Panc1 (cell line): Measurements from ENCODE around the gene SLC9B1. TPM values are rescaled to one million over a fixed set of nuclear protein-coding genes. Genes with fewer than 3 reads are reported as not detected.

Experiments
- ATAC-seq: fragments of 200-7000 bp; cut with Tn5 transposase; 2 replicates; pipeline ENCODE4 v1.9.1; 2020; ENCODE audit warnings: mild to moderate bottlenecking, moderate library complexity
- Bru-seq: library from RNA; stranded (reverse); fragments of 400-500 nt; gene quantifications from one replicate; lab custom pipeline; 2021; lab: Mats Ljungman, UMichigan
- BruChase-seq, 2 experiments: library from RNA; stranded (reverse); fragments of 400-500 nt; gene quantifications; one replicate each; lab custom pipeline; 2021; lab: Mats Ljungman, UMichigan
- BruUV-seq: library from RNA; stranded (reverse); fragments of 400-500 nt; replicated peaks from 2 replicates; lab custom pipeline; 2021; lab: Mats Ljungman, UMichigan
- CTCF ChIA-PET: fragments of 300-600 bp; sonication (Branson Sonifier 250); formaldehyde crosslinking; loops from one replicate; lab custom pipeline; 2022; ENCODE audit warnings: antibody characterized with exemption; lab: Charles Lee
- POLR2A ChIA-PET: fragments of 300-600 bp; sonication (Branson Sonifier 250); formaldehyde crosslinking; loops from one replicate; lab custom pipeline; 2022; ENCODE audit warnings: antibody characterized with exemption; lab: Charles Lee
- DNase-seq: peaks from one replicate; pipeline ENCODE4 v3.0.0-alpha.2; 2010; ENCODE audit warnings: low read depth, low spot score
- H3K27ac ChIP-seq: 2 replicates; pipeline ENCODE4 v1.5.1; 2011; ENCODE audit warnings: mild to moderate bottlenecking, low read length, inconsistent platforms
- H3K27me3 ChIP-seq: fragments of 200-500 bp; sonication (Bioruptor generic); 2 replicates; pipeline ENCODE4 v1.6.0; 2014; ENCODE audit warnings: low read length, inconsistent platforms; ENCODE audit not compliant: control insufficient read depth, insufficient read depth
- H3K36me3 ChIP-seq: fragments of 200-500 bp; sonication (Bioruptor generic); 2 replicates; pipeline ENCODE4 v1.5.1; 2014; ENCODE audit warnings: inconsistent platforms, mild to moderate bottlenecking, low read length, moderate library complexity; ENCODE audit not compliant: control insufficient read depth, insufficient read depth
- H3K4me1 ChIP-seq: 2 replicates; pipeline ENCODE4 v1.5.1; 2011; ENCODE audit warnings: inconsistent platforms, mild to moderate bottlenecking, low read length, moderate library complexity; ENCODE audit not compliant: control insufficient read depth, insufficient read depth
- H3K4me3 ChIP-seq, 2 experiments: 2 replicates each; pipeline ENCODE4 v1.5.1; 2011 to 2012; ENCODE audit warnings: low read depth in 2 of 2, low read length in 2 of 2, mild to moderate bottlenecking in 2 of 2, inconsistent platforms in 1 of 2, moderate library complexity in 1 of 2
- H3K9me3 ChIP-seq: fragments of 200-500 bp; sonication (Bioruptor generic); 2 replicates; pipeline ENCODE4 v1.5.1; 2014; ENCODE audit warnings: low read depth, mild to moderate bottlenecking, inconsistent platforms, low read length, moderate library complexity; ENCODE audit not compliant: control insufficient read depth, insufficient read depth
- POLR2AphosphoS5 ChIP-seq: IDR thresholded peaks from 2 replicates; pipeline ENCODE4 v1.6.1; 2012; ENCODE audit warnings: mild to moderate bottlenecking, low read depth, low read length, moderate library complexity
- REST ChIP-seq, 2 experiments: IDR thresholded peaks; 2 replicates each; pipeline ENCODE4 v1.6.1; 2011 to 2012; ENCODE audit warnings: low read depth in 2 of 2, control low read depth in 1 of 2, low read length in 1 of 2, mild to moderate bottlenecking in 1 of 2, moderate library complexity in 1 of 2; ENCODE audit not compliant: insufficient read depth in 1 of 2
- SIN3A ChIP-seq: IDR thresholded peaks from 2 replicates; pipeline ENCODE4 v1.6.1; 2012; ENCODE audit warnings: low read depth, mild to moderate bottlenecking, low read length, moderate library complexity, borderline replicate concordance; ENCODE audit not compliant: insufficient read depth
- in situ Hi-C: cut with HindIII; loops from 2 replicates; pipeline ENCODE4 v1.10.0; 2016; ENCODE audit warnings: low sequenced_read_pairs, low pct_unique_long_range_greater_than_20kb
- intact Hi-C: fragments of 100-400 bp; cut with micrococcal nuclease; formaldehyde crosslinking; loops from one replicate; pipeline ENCODE4 v1.10.0; 2022; ENCODE audit not compliant: unreplicated experiment
- long read RNA-seq: library from polyadenylated mRNA; unstranded; transcript quantifications from one replicate; pipeline ENCODE4 v2.0.0, GENCODE V29; 2021; ENCODE audit not compliant: unreplicated experiment
- polyA plus RNA-seq: library from polyadenylated mRNA; unstranded; fragments of >200 nt; gene quantifications from one replicate; pipeline ENCODE4 v1.2.1, GENCODE V29; 2012; ENCODE audit warnings: missing spikeins; ENCODE audit not compliant: insufficient read length
- total RNA-seq: library from RNA; stranded (reverse); gene quantifications from one replicate; pipeline ENCODE4 v1.2.1, GENCODE V29; 2021; ENCODE audit not compliant: unreplicated experiment

Gene SLC9B1, protein sequence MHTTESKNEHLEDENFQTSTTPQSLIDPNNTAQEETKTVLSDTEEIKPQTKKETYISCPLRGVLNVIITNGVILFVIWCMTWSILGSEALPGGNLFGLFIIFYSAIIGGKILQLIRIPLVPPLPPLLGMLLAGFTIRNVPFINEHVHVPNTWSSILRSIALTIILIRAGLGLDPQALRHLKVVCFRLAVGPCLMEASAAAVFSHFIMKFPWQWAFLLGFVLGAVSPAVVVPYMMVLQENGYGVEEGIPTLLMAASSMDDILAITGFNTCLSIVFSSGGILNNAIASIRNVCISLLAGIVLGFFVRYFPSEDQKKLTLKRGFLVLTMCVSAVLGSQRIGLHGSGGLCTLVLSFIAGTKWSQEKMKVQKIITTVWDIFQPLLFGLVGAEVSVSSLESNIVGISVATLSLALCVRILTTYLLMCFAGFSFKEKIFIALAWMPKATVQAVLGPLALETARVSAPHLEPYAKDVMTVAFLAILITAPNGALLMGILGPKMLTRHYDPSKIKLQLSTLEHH
- total RNA-seq (0.41 TPM), Bru-seq, nascent RNA (percentile 30 among the genes with signal in this experiment), BruChase-seq, experiment 1, labeled RNA remaining after a 2-hour chase (percentile 26 among the genes with signal in this experiment), BruChase-seq, experiment 2, labeled RNA remaining after a 6-hour chase (percentile 20 among the genes with signal in this experiment)
- polyA plus RNA-seq, result 0.50 TPM
- long read RNA-seq, result 0 reads

GRCh38 chr4:103019308-103020124 lies at the start of gene SLC9B1:
Gene SLC9B1, minus strand, starts transcription at chr4:103019705. Its CDS starts 27,994 bp downstream, at chr4:102991711.
- no peak for TF ChIP-seq REST (IDR thresholded peaks at IDR 0.05; ENCODE audit: insufficient read depth in 1 of 2, low read depth in 2 of 2, low read length in 1 of 2)
- TF ChIP-seq POLR2AphosphoS5, result peak; percentile 82
- TF ChIP-seq SIN3A, result peak; percentile 80; the same call in 1 of the 2 replicates
- CTCF ChIA-PET, result no interaction called here
- no peaks in the 10 kb centered on the region for H3K4me1 ChIP-seq
- ATAC-seq (peak; percentile 100), DNase-seq (no peak)
- no TSS peak for BruUV-seq
- H3K36me3 ChIP-seq, result no peaks in the 10 kb centered on the region
- peak within 1 kb of the TSS; percentile 94 for H3K27ac ChIP-seq
- intact Hi-C loops (no loop called here), in situ Hi-C loops (no loop called here)
- H3K9me3 ChIP-seq, result no peaks in the 10 kb centered on the region
- POLR2A ChIA-PET, result no interaction called here
- peak within 1 kb of the TSS; percentile 59 to 85 for H3K4me3 ChIP-seq
- no peaks in the 10 kb centered on the region for H3K27me3 ChIP-seq

GRCh38 chr4:103067841-103068547 lies 48.5 kb upstream of the SLC9B1 start:
- no peak for TF ChIP-seq REST (IDR thresholded peaks at IDR 0.05; ENCODE audit: insufficient read depth in 1 of 2, low read depth in 2 of 2, low read length in 1 of 2)
- no peak for TF ChIP-seq SIN3A
- no peak for TF ChIP-seq POLR2AphosphoS5
- ATAC-seq (no peak), DNase-seq (no peak)
- intact Hi-C loops, result no loop called here
- in situ Hi-C loops, result no loop called here
- no peaks in the 10 kb centered on the region for H3K27me3 ChIP-seq
- no peaks in the 10 kb centered on the region for H3K9me3 ChIP-seq
- H3K4me3 ChIP-seq, result no peak overlapping the region
- no peaks in the 10 kb centered on the region for H3K4me1 ChIP-seq
- H3K36me3 ChIP-seq, result peaks cover under 1% of the 10 kb centered on the region; the same call in 1 of the 2 replicates
- POLR2A ChIA-PET, result no interaction called here
- CTCF ChIA-PET, result no interaction called here
- no peak overlapping the region for H3K27ac ChIP-seq
- BruUV-seq, result no TSS peak
